ENCODE results near the gene KIRREL3. TPM values are rescaled to one million over a fixed set of nuclear protein-coding genes. Genes with fewer than 3 reads are reported as not detected.
A peak's percentile ranks its signal among the peaks of the same experiment; 100 is the strongest.

KIRREL3 gene
- total RNA-seq, 1 donor from 2014 or later: 1.6 TPM

GRCh38 chr11:126680700-126681099 lies 319.9 kb downstream of the KIRREL3 start:
- no peak for DNase-seq (ENCODE audit: low read depth)

- DNase-seq (ENCODE audit: low read depth): no peak
Measured at GRCh38 chr11:126680131-126680530, 320.4 kb downstream of the KIRREL3 start.

GRCh38 chr11:126679033-126679432 lies 321.5 kb downstream of the KIRREL3 start:
- no peak for DNase-seq (ENCODE audit: low read depth)

- DNase-seq (ENCODE audit: low read depth): no peak
Measured at GRCh38 chr11:126676536-126676935, 324.0 kb downstream of the KIRREL3 start.

- no peak for DNase-seq (ENCODE audit: low read depth)
Measured at GRCh38 chr11:126673319-126673718, 327.3 kb downstream of the KIRREL3 start.

- DNase-seq (ENCODE audit: low read depth): peak; percentile 52
Measured at GRCh38 chr11:126669416-126669815, 331.2 kb downstream of the KIRREL3 start.

- DNase-seq (ENCODE audit: low read depth): no peak
Measured at GRCh38 chr11:126664643-126665042, 335.9 kb downstream of the KIRREL3 start.

- no peak for DNase-seq (ENCODE audit: low read depth)
Measured at GRCh38 chr11:126663749-126664592, 336.6 kb downstream of the KIRREL3 start.

- DNase-seq (ENCODE audit: low read depth): no peak
Measured at GRCh38 chr11:126662035-126662790, 338.4 kb downstream of the KIRREL3 start.

- DNase-seq (ENCODE audit: low read depth): no peak
Measured at GRCh38 chr11:126660761-126661425, 339.7 kb downstream of the KIRREL3 start.

- no peak for DNase-seq (ENCODE audit: low read depth)
Measured at GRCh38 chr11:126660321-126660720, 340.2 kb downstream of the KIRREL3 start.

GRCh38 chr11:126658306-126659056 lies 342.1 kb downstream of the KIRREL3 start:
- DNase-seq (ENCODE audit: low read depth): no peak

- DNase-seq (ENCODE audit: low read depth): no peak
Measured at GRCh38 chr11:126655807-126656128, 344.8 kb downstream of the KIRREL3 start.

GRCh38 chr11:126654886-126655806 lies 345.4 kb downstream of the KIRREL3 start:
- no peak for DNase-seq (ENCODE audit: low read depth)

- DNase-seq (ENCODE audit: low read depth): no peak
Measured at GRCh38 chr11:126653040-126653439, 347.5 kb downstream of the KIRREL3 start.

- DNase-seq (ENCODE audit: low read depth): peak; percentile 75
Measured at GRCh38 chr11:126647735-126648134, 352.8 kb downstream of the KIRREL3 start.

- peak; percentile 61 for DNase-seq (ENCODE audit: low read depth)
Measured at GRCh38 chr11:126646701-126647557, 353.6 kb downstream of the KIRREL3 start.

- DNase-seq (ENCODE audit: low read depth): peak; percentile 50
Measured at GRCh38 chr11:126645186-126645585, 355.4 kb downstream of the KIRREL3 start.

GRCh38 chr11:126640186-126640585 lies 360.4 kb downstream of the KIRREL3 start:
- DNase-seq (ENCODE audit: low read depth): no peak
